ENCODE measurements around the gene STUM. TPM values are rescaled to one million over a fixed set of nuclear protein-coding genes. Genes with fewer than 3 reads are reported as not detected.

The STUM gene
- total and polyA plus RNA-seq, 2 of the 8 experiments (the other 6 are each of a cell fraction or from before 2014, with no cell fraction given): 0.76 to 1.2 TPM

DNA sequence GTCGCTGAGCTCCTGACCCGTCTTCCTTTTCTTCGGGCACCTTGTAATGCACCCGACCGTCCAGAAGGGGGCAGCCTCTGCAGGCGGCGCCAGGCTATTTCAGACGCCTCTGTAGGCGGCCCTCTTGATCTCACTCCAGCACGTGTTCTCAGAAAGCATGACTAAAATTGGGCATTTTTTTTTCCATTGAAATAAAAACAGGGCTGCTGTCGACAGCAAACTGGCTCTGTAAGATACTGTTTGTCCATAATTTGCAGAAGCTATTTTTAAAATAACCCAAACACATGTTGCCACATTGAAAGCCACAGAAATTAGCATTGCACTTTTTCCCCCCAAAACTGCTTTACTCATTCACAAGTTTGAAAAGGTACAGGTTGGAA, 78.0 kb downstream of the STUM start:
- Histone ChIP-seq H4K20me1 (replicated peaks in 1 of 2; ENCODE audit: control insufficient read depth in 1 of 2, insufficient read depth in 2 of 2, low read length in 2 of 2) (no peaks in the 10 kb centered on the region), H3K23me2 (ENCODE audit: low read depth, low read length) (no peaks in the 10 kb centered on the region), H3K4me3 (ENCODE audit: extremely low read depth in 1 of 4, insufficient read depth in 2 of 4, low read depth in 3 of 4, low read length in 4 of 4) (no peak overlapping the region), H3K4me2 (ENCODE audit: insufficient read depth in 1 of 2, low read depth in 2 of 2, low read length in 2 of 2) (no peak overlapping the region), H2AFZ (ENCODE audit: low read length) (no peak overlapping the region), H3K27ac (ENCODE audit: low read depth, low read length) (no peak overlapping the region), H2BK12ac (ENCODE audit: low read depth, low read length) (no peak overlapping the region), H4K8ac (ENCODE audit: extremely low read depth, insufficient read depth, low read length) (no peak overlapping the region), H4K91ac (replicated peaks; ENCODE audit: insufficient read length, low read length) (no peak overlapping the region), H3K56ac (replicated peaks; ENCODE audit: insufficient read length, low read depth, low read length) (no peak overlapping the region), H3K79me1 (ENCODE audit: low read depth, low read length) (no peaks in the 10 kb centered on the region), H2BK120ac (replicated peaks; ENCODE audit: low read depth, low read length) (no peak overlapping the region), H3K23ac (ENCODE audit: insufficient read length) (no peak overlapping the region), H3K14ac (ENCODE audit: insufficient read length) (no peak overlapping the region), H3K9ac (replicated peaks in 1 of 4; ENCODE audit: extremely low read depth in 1 of 4, low read depth in 3 of 4, low read length in 3 of 4) (no peak overlapping the region), H3K9me3 (ENCODE audit: insufficient read depth in 2 of 2, low read depth in 1 of 2, low read length in 1 of 2) (0 out of 4 replicates have a peak, but pooled peaks cover 0 to 4% of the 10 kb centered on the region in 2 experiments), H3K27me3 (replicated peaks in 1 of 4; ENCODE audit: control insufficient read depth in 3 of 4, extremely low read depth in 1 of 4, insufficient read depth in 3 of 4, low read length in 3 of 4) (peaks cover 0 to 10% (median 10%) of the 10 kb centered on the region in 4 experiments; a peak in 6 of 7 replicates), H3K4ac (replicated peaks; ENCODE audit: insufficient read length, low read depth, low read length) (no peak overlapping the region), H4K5ac (ENCODE audit: insufficient read length, low read depth, low read length) (no peak overlapping the region), H2BK20ac (ENCODE audit: low read length) (no peak overlapping the region), H3K79me2 (ENCODE audit: control insufficient read depth in 1 of 2, insufficient read depth in 2 of 2, low read length in 2 of 2) (no peaks in the 10 kb centered on the region), H2BK15ac (ENCODE audit: low read length) (no peak overlapping the region), H3K18ac (ENCODE audit: extremely low read depth, low read length) (no peak overlapping the region), H3K36me3 (ENCODE audit: control insufficient read depth in 2 of 4, insufficient read depth in 4 of 4, low read length in 3 of 4) (no peaks in the 10 kb centered on the region), H2BK5ac (ENCODE audit: low read depth, low read length) (no peak overlapping the region), H3K4me1 (replicated peaks in 1 of 4; ENCODE audit: control insufficient read depth in 3 of 4, insufficient read depth in 4 of 4, low read length in 3 of 4) (no peaks in the 10 kb centered on the region), H2AK5ac (ENCODE audit: low read depth, low read length) (no peak overlapping the region)
- ChIA-PET POLR2A (ENCODE audit: partially characterized antibody) (interaction anchor here (1.3 kb wide), 1 partner anchor 18 kb away, joined by 3 read pairs; no protein-coding TSS in a partner anchor), CTCF (ENCODE audit: partially characterized antibody) (interaction anchor here (0.6 to 14.1 kb wide), 48 partner anchors 9 to 660 kb away, joined by 3 to 184 read pairs (median 4); no protein-coding TSS in a partner anchor)
- FAIRE-seq (peak; percentile 68), DNase-seq (ENCODE audit: low read depth in 1 of 2, low spot score in 2 of 2) (peak; percentile 56 to 91)
- 13% methylated on average over 11 of the region's 11 CpGs; no CpG with 5 or more reads in 1 of the 2 experiments for WGBS, 2 experiments (ENCODE audit: extremely low coverage in 1 of 2, insufficient coverage in 1 of 2, insufficient read length in 1 of 2, insufficient replicate concordance in 2 of 2, low coverage in 1 of 2, low lambda C conversion rate in 2 of 2, missing lambda C conversion rate in 1 of 2)
- TF ChIP-seq, protein P1, sequence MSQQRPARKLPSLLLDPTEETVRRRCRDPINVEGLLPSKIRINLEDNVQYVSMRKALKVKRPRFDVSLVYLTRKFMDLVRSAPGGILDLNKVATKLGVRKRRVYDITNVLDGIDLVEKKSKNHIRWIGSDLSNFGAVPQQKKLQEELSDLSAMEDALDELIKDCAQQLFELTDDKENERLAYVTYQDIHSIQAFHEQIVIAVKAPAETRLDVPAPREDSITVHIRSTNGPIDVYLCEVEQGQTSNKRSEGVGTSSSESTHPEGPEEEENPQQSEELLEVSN (IDR thresholded peaks at IDR 0.05): peak; percentile 98
- no peak for TF ChIP-seq BACH1 (IDR thresholded peaks at IDR 0.05; ENCODE audit: low read length)
- TF ChIP-seq RAD21 (IDR thresholded peaks at IDR 0.05 in 1 of 2, conservative IDR thresholded peaks at IDR 0.05 in 1 of 2; ENCODE audit: low read depth in 2 of 2, low read length in 2 of 2): peak; percentile 81 to 85
- TF ChIP-seq, protein P2, sequence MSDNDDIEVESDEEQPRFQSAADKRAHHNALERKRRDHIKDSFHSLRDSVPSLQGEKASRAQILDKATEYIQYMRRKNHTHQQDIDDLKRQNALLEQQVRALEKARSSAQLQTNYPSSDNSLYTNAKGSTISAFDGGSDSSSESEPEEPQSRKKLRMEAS (IDR thresholded peaks at IDR 0.05): peak; percentile 92
- no peak for TF ChIP-seq CEBPB (IDR thresholded peaks at IDR 0.05; ENCODE audit: low read depth, low read length)
- no peak for TF ChIP-seq SIRT6 (IDR thresholded peaks at IDR 0.05; ENCODE audit: low read length)
- peak; percentile 35; the same call in 1 of the 2 replicates for TF ChIP-seq YY1 (IDR thresholded peaks at IDR 0.05; ENCODE audit: low read depth, low read length)
- TF ChIP-seq PHF8 (conservative IDR thresholded peaks at IDR 0.05; ENCODE audit: low read depth, low read length): no peak

Data from H1 (cell line).